H9 (cell line): ENCODE results near the gene CCL19. TPM values are rescaled to one million over a fixed set of nuclear protein-coding genes. Genes with fewer than 3 reads are reported as not detected.

Source experiments
- DNase-seq: peaks from one replicate; pipeline ENCODE4 v3.0.0-alpha.2; 2017
- H2AFZ ChIP-seq: one replicate; pipeline ENCODE4 v1.6.1; 2013; ENCODE audit warnings: mild to moderate bottlenecking, low read length, control low read depth, moderate library complexity
- H2AK5ac ChIP-seq: 2 replicates; pipeline ENCODE4 v1.6.1; 2013; ENCODE audit warnings: low read length, control low read depth, mixed read lengths; ENCODE audit not compliant: insufficient read length
- H2BK120ac ChIP-seq: one replicate; pipeline ENCODE4 v1.6.1; 2013; ENCODE audit warnings: low read depth, mild to moderate bottlenecking, low read length, control low read depth, inconsistent platforms; ENCODE audit not compliant: poor library complexity, severe bottlenecking
- H2BK12ac ChIP-seq: 2 replicates; pipeline ENCODE4 v1.6.1; 2013; ENCODE audit warnings: low read length, control low read depth, mixed read lengths, low read depth; ENCODE audit not compliant: insufficient read length
- H2BK15ac ChIP-seq: 2 replicates; pipeline ENCODE4 v1.6.1; 2013; ENCODE audit warnings: low read depth, low read length, control low read depth
- H2BK20ac ChIP-seq: one replicate; pipeline ENCODE4 v1.6.1; 2013; ENCODE audit warnings: low read depth, mild to moderate bottlenecking, low read length, control low read depth, inconsistent platforms; ENCODE audit not compliant: poor library complexity, severe bottlenecking
- H2BK5ac ChIP-seq: 2 replicates; pipeline ENCODE4 v1.6.1; 2013; ENCODE audit warnings: low read length, control low read depth, mixed read lengths; ENCODE audit not compliant: insufficient read length
- H3K14ac ChIP-seq: 2 replicates; pipeline ENCODE4 v1.6.1; 2013; ENCODE audit warnings: low read length, control low read depth; ENCODE audit not compliant: insufficient read depth
- H3K18ac ChIP-seq: 2 replicates; pipeline ENCODE4 v1.6.1; 2013; ENCODE audit warnings: low read depth, mild to moderate bottlenecking, mixed read lengths, low read length, control low read depth; ENCODE audit not compliant: insufficient read length
- H3K23ac ChIP-seq: 2 replicates; pipeline ENCODE4 v1.6.1; 2013; ENCODE audit warnings: low read length, control low read depth, mixed read lengths, low read depth; ENCODE audit not compliant: insufficient read length
- H3K23me2 ChIP-seq: 2 replicates; pipeline ENCODE4 v1.6.1; 2013; ENCODE audit warnings: low read depth, mild to moderate bottlenecking, mixed read lengths, low read length, control low read depth; ENCODE audit not compliant: insufficient read length, poor library complexity, severe bottlenecking
- H3K27ac ChIP-seq: 2 replicates; pipeline ENCODE4 v1.5.1; 2013; ENCODE audit warnings: low read length, control low read depth, mixed read lengths, low read depth; ENCODE audit not compliant: insufficient read length
- H3K27me3 ChIP-seq: 2 replicates; pipeline ENCODE4 v1.6.1; 2013; ENCODE audit warnings: low read length, control low read depth, inconsistent platforms; ENCODE audit not compliant: insufficient read depth
- H3K4ac ChIP-seq: 2 replicates; pipeline ENCODE4 v1.6.1; 2013; ENCODE audit warnings: low read depth, mild to moderate bottlenecking, control low read depth, inconsistent platforms, low read length, moderate library complexity
- H3K4me1 ChIP-seq: 2 replicates; pipeline ENCODE4 v1.6.1; 2013; ENCODE audit warnings: low read length, control low read depth, inconsistent platforms; ENCODE audit not compliant: insufficient read depth
- H3K4me2 ChIP-seq: 2 replicates; pipeline ENCODE4 v1.6.1; 2013; ENCODE audit warnings: low read length, control low read depth, mixed read lengths; ENCODE audit not compliant: insufficient read length, insufficient read depth
- H3K56ac ChIP-seq: 2 replicates; pipeline ENCODE4 v1.6.1; 2013; ENCODE audit warnings: low read depth, mild to moderate bottlenecking, mixed read lengths, low read length, control low read depth; ENCODE audit not compliant: insufficient read length
- H3K79me1 ChIP-seq: 2 replicates; pipeline ENCODE4 v1.6.1; 2013; ENCODE audit warnings: low read depth, mild to moderate bottlenecking, moderate library complexity, low read length, control low read depth, inconsistent platforms; ENCODE audit not compliant: insufficient read depth, poor library complexity, severe bottlenecking
- H3K79me2 ChIP-seq: 2 replicates; pipeline ENCODE4 v1.6.1; 2013; ENCODE audit warnings: low read length, control low read depth, inconsistent platforms; ENCODE audit not compliant: insufficient read depth
- H3K9ac ChIP-seq: 2 replicates; pipeline ENCODE4 v1.6.1; 2013; ENCODE audit warnings: low read length, control low read depth, mixed read lengths; ENCODE audit not compliant: insufficient read length; ENCODE audit errors: extremely low read depth
- H3K9me3 ChIP-seq: one replicate; pipeline ENCODE4 v1.6.1; 2013; ENCODE audit warnings: low read depth, low read length, inconsistent platforms; ENCODE audit not compliant: control insufficient read depth
- H3T11ph ChIP-seq: one replicate; pipeline ENCODE4 v1.6.1; 2013; ENCODE audit warnings: mild to moderate bottlenecking, low read length, control low read depth, inconsistent platforms
- H4K20me1 ChIP-seq: one replicate; pipeline ENCODE4 v1.6.1; 2013; ENCODE audit not compliant: control insufficient read depth, insufficient read length, insufficient read depth
- H4K5ac ChIP-seq: 2 replicates; pipeline ENCODE4 v1.6.1; 2013; ENCODE audit warnings: low read depth, mild to moderate bottlenecking, mixed read lengths, low read length, control low read depth; ENCODE audit not compliant: insufficient read length
- H4K8ac ChIP-seq: replicated peaks from 2 replicates; pipeline ENCODE4 v1.6.1; 2013; ENCODE audit warnings: low read length, control low read depth, mixed read lengths, low read depth; ENCODE audit not compliant: insufficient read length
- H4K91ac ChIP-seq: 2 replicates; pipeline ENCODE4 v1.6.1; 2013; ENCODE audit warnings: low read depth, mild to moderate bottlenecking, moderate library complexity, mixed read lengths, low read length, control low read depth; ENCODE audit not compliant: insufficient read length
- H3K27ac Mint-ChIP-seq, 3 experiments: 2 replicates in 2 of 3; 3 replicates in 1 of 3; pipeline ENCODE4 v1.8.0; 2020 to 2021; ENCODE audit warnings: mixed read lengths in 3 of 3, mild to moderate bottlenecking in 1 of 3, moderate library complexity in 1 of 3
- H3K27me3 Mint-ChIP-seq: 2 replicates; pipeline ENCODE4 v1.8.0; 2021; ENCODE audit warnings: low read depth, mild to moderate bottlenecking, moderate library complexity, mixed read lengths
- H3K36me3 Mint-ChIP-seq, 3 experiments: 2 replicates in 2 of 3; 3 replicates in 1 of 3; pipeline ENCODE4 v1.8.0; 2020 to 2021; ENCODE audit warnings: low read depth in 3 of 3, mixed read lengths in 3 of 3; ENCODE audit not compliant: insufficient read depth in 1 of 3
- H3K4me1 Mint-ChIP-seq, 2 experiments: 2 replicates each; pipeline ENCODE4 v1.8.0; 2020; ENCODE audit warnings: mixed read lengths in 2 of 2
- H3K4me3 Mint-ChIP-seq, 2 experiments: 2 replicates in 1 of 2; 3 replicates in 1 of 2; pipeline ENCODE4 v1.8.0; 2020 to 2021; ENCODE audit warnings: mild to moderate bottlenecking in 2 of 2, mixed read lengths in 2 of 2, moderate library complexity in 1 of 2
- H3K9me3 Mint-ChIP-seq, 2 experiments: 2 replicates in 1 of 2; 3 replicates in 1 of 2; pipeline ENCODE4 v1.8.0; 2020; ENCODE audit warnings: mild to moderate bottlenecking in 2 of 2, mixed read lengths in 2 of 2, moderate library complexity in 1 of 2
- WGBS: extraction: QIAGEN DNeasy Blood & Tissue Kit; methylation state at CpG from one replicate; pipeline ENCODE4 v1.1.7; 2013; ENCODE audit warnings: missing lambda C conversion rate, low lambda C conversion rate, mixed read lengths; ENCODE audit not compliant: insufficient read length; ENCODE audit errors: extremely low coverage; 5-methylcytosine and 5-hydroxymethylcytosine counted together
- total RNA-seq: library from RNA; stranded (reverse); gene quantifications from 2 replicates; pipeline ENCODE4 v1.2.1, GENCODE V29; 2021
- TF ChIP-seq, protein P1 (sequence below): fragments of 200-600 bp; sonication (generic); conservative IDR thresholded peaks from 3 replicates; pipeline ENCODE4 v1.8.0; 2021; ENCODE audit warnings: antibody characterized with exemption, mild to moderate bottlenecking

CCL19 gene
- total RNA-seq, 1 experiment from 2014 or later = not detected

DNA sequence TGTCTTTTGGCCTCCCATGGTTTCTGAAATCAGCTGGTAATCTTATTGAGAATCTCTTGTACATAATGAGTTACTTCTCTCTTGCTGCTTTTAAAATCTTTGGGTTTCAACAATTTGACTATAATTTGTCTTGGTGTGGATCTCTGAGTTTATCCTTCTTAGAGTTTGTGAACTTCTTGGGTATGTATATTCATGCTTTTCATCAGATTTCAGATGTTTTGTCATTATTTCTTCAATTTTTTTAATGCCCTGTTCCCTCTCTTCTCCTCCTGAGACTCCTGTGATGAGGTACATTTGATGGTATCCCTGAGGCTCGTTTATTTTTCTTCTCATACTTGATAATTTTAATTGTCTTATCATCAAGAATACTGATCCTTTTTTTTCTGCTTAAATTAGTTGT lies 21.1 kb upstream of the CCL19 start:
- Histone ChIP-seq H3T11ph (no peak overlapping the region), H3K79me1 (no peaks in the 10 kb centered on the region), H3K27ac (no peak overlapping the region), H3K23ac (no peak overlapping the region), H2AFZ (no peak overlapping the region), H3K79me2 (no peaks in the 10 kb centered on the region), H2BK12ac (no peak overlapping the region), H2BK5ac (no peak overlapping the region), H3K27me3 (no peaks in the 10 kb centered on the region), H3K4me1 (no peaks in the 10 kb centered on the region), H3K9ac (no peak overlapping the region), H4K20me1 (no peaks in the 10 kb centered on the region), H3K18ac (no peak overlapping the region), H3K4me2 (no peak overlapping the region), H2BK15ac (no peak overlapping the region), H2AK5ac (no peak overlapping the region), H3K23me2 (no peaks in the 10 kb centered on the region), H4K8ac (no peak overlapping the region), H3K14ac (no peak overlapping the region), H3K56ac (no peak overlapping the region), H3K9me3 (no peaks in the 10 kb centered on the region), H4K91ac (no peak overlapping the region), H2BK120ac (no peak overlapping the region), H2BK20ac (no peak overlapping the region), H3K4ac (no peak overlapping the region), H4K5ac (no peak overlapping the region)
- H3K9me3 Mint-ChIP-seq = no peaks in the 10 kb centered on the region
- H3K36me3 Mint-ChIP-seq = no peaks in the 10 kb centered on the region; a peak in 1 of 7 replicates
- WGBS = no CpG with 5 or more reads among the region's 1 CpG
- DNase-seq = no peak
- H3K27ac Mint-ChIP-seq = no peak overlapping the region
- no peak overlapping the region for H3K4me3 Mint-ChIP-seq
- H3K4me1 Mint-ChIP-seq = no peaks in the 10 kb centered on the region
- H3K27me3 Mint-ChIP-seq = peaks cover 18% of the 10 kb centered on the region
- TF ChIP-seq, protein P1, sequence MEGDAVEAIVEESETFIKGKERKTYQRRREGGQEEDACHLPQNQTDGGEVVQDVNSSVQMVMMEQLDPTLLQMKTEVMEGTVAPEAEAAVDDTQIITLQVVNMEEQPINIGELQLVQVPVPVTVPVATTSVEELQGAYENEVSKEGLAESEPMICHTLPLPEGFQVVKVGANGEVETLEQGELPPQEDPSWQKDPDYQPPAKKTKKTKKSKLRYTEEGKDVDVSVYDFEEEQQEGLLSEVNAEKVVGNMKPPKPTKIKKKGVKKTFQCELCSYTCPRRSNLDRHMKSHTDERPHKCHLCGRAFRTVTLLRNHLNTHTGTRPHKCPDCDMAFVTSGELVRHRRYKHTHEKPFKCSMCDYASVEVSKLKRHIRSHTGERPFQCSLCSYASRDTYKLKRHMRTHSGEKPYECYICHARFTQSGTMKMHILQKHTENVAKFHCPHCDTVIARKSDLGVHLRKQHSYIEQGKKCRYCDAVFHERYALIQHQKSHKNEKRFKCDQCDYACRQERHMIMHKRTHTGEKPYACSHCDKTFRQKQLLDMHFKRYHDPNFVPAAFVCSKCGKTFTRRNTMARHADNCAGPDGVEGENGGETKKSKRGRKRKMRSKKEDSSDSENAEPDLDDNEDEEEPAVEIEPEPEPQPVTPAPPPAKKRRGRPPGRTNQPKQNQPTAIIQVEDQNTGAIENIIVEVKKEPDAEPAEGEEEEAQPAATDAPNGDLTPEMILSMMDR = no peak
